Mesodermal cell (in vitro differentiated cells): ENCODE measurements around the gene TCF12.
"Not testable (repeated sequence)": the region's sequence is repeated elsewhere in the genome, so short reads cannot be mapped to it uniquely, and the experiment has no call there.

Source experiments
- H3K27ac ChIP-seq: 2 replicates; pipeline ENCODE4 v1.7.0; 2013; ENCODE audit warnings: mild to moderate bottlenecking, low read depth, low read length, moderate library complexity; ENCODE audit not compliant: severe bottlenecking
- H3K36me3 ChIP-seq: 2 replicates; pipeline ENCODE4 v1.7.1; 2013; ENCODE audit warnings: mild to moderate bottlenecking, low read length, moderate library complexity; ENCODE audit not compliant: control insufficient read depth, insufficient read depth
- H3K4me1 ChIP-seq: one replicate; pipeline ENCODE4 v1.7.1; 2013; ENCODE audit warnings: mild to moderate bottlenecking, low read length; ENCODE audit not compliant: insufficient read depth, control insufficient read depth, poor library complexity, severe bottlenecking
- H3K4me3 ChIP-seq: 2 replicates; pipeline ENCODE4 v1.7.0; 2013; ENCODE audit warnings: low read length, control low read depth, mild to moderate bottlenecking; ENCODE audit not compliant: insufficient read depth, poor library complexity, severe bottlenecking; ENCODE audit errors: extremely low read depth
- H3K9me3 ChIP-seq: 2 replicates; pipeline ENCODE4 v1.7.1; 2013; ENCODE audit warnings: mild to moderate bottlenecking, low read length, moderate library complexity; ENCODE audit not compliant: control insufficient read depth
- WGBS, 2 experiments: methylation state at CpG; one replicate each; pipeline ENCODE4 v1.1.5; 2013; ENCODE audit warnings: missing lambda C conversion rate in 2 of 2; ENCODE audit not compliant: insufficient coverage in 2 of 2; 5-methylcytosine and 5-hydroxymethylcytosine counted together

Gene TCF12

GRCh38 chr15:57149196-57149595, 230.8 kb downstream of the TCF12 start:
- Histone ChIP-seq H3K9me3 (peaks cover 13% of the 10 kb centered on the region), H3K27ac (no peak overlapping the region), H3K4me1 (peaks cover 7% of the 10 kb centered on the region), H3K4me3 (no peak overlapping the region), H3K36me3 (peaks cover 22% of the 10 kb centered on the region)

- Histone ChIP-seq H3K36me3 (peaks cover 23% of the 10 kb centered on the region), H3K4me1 (peaks cover 7% of the 10 kb centered on the region), H3K9me3 (peaks cover 13% of the 10 kb centered on the region), H3K4me3 (no peak overlapping the region), H3K27ac (peak overlapping the region; percentile 30)
- WGBS, 2 experiments, result 84 to 100% methylated on average over 2 to 3 of the region's 4 CpGs
Measured at GRCh38 chr15:57150066-57150865, 231.8 kb downstream of the TCF12 start.

- WGBS, 2 experiments, result 86 to 100% methylated on average over 1 of the region's 1 CpG
Measured at GRCh38 chr15:57150866-57151203, 232.4 kb downstream of the TCF12 start.

GRCh38 chr15:57152133-57152532, 233.7 kb downstream of the TCF12 start:
- H3K27ac ChIP-seq, result no peak overlapping the region
- H3K4me1 ChIP-seq, result peaks cover 7% of the 10 kb centered on the region
- peaks cover 27% of the 10 kb centered on the region for H3K36me3 ChIP-seq
- peaks cover 13% of the 10 kb centered on the region for H3K9me3 ChIP-seq
- 93 to 100% methylated on average over 1 of the region's 1 CpG for WGBS, 2 experiments
- no peak overlapping the region for H3K4me3 ChIP-seq

More at GRCh38 chr15:57150866-57151203, 232.4 kb downstream of the TCF12 start:
- not testable (repeated sequence) for H3K27ac ChIP-seq, H3K4me1 ChIP-seq, H3K4me3 ChIP-seq
- Histone ChIP-seq H3K9me3 (peaks cover 13% of the 10 kb centered on the region), H3K36me3 (peaks cover 27% of the 10 kb centered on the region)

GRCh38 chr15:57152666-57153539, 234.5 kb downstream of the TCF12 start:
- no peak overlapping the region for H3K4me3 ChIP-seq
- H3K9me3 ChIP-seq, result peaks cover 13% of the 10 kb centered on the region
- peaks cover 27% of the 10 kb centered on the region for H3K36me3 ChIP-seq
- peaks cover 7% of the 10 kb centered on the region for H3K4me1 ChIP-seq
- no peak overlapping the region for H3K27ac ChIP-seq
- 100% methylated on average over 1 of the region's 3 CpGs; no CpG with 5 or more reads in 1 of the 2 experiments for WGBS, 2 experiments

GRCh38 chr15:57156210-57156884, 237.9 kb downstream of the TCF12 start:
- H3K27ac ChIP-seq, result no peak overlapping the region

GRCh38 chr15:57158589-57158988, 240.1 kb downstream of the TCF12 start:
- H3K36me3 ChIP-seq, result peaks cover 6% of the 10 kb centered on the region
- no peak overlapping the region for H3K4me3 ChIP-seq
- no peaks in the 10 kb centered on the region for H3K4me1 ChIP-seq
- no peaks in the 10 kb centered on the region for H3K9me3 ChIP-seq
- no peak overlapping the region for H3K27ac ChIP-seq

More at GRCh38 chr15:57156210-57156884, 237.9 kb downstream of the TCF12 start:
- WGBS, 2 experiments, result 100% methylated on average over 1 of the region's 3 CpGs
- peaks cover 15% of the 10 kb centered on the region for H3K36me3 ChIP-seq
- H3K4me1 ChIP-seq, result peaks cover 7% of the 10 kb centered on the region
- no peak overlapping the region for H3K4me3 ChIP-seq
- H3K9me3 ChIP-seq, result peaks cover 8% of the 10 kb centered on the region

GRCh38 chr15:57158997-57159668, 240.7 kb downstream of the TCF12 start:
- Histone ChIP-seq H3K36me3 (peaks cover 6% of the 10 kb centered on the region), H3K27ac (no peak overlapping the region), H3K9me3 (no peaks in the 10 kb centered on the region), H3K4me3 (no peak overlapping the region), H3K4me1 (no peaks in the 10 kb centered on the region)
- WGBS, 2 experiments, result 97 to 100% methylated on average over 3 of the region's 4 CpGs

GRCh38 chr15:57159767-57160166, 241.3 kb downstream of the TCF12 start:
- no peak overlapping the region for H3K4me3 ChIP-seq
- no peak overlapping the region for H3K27ac ChIP-seq
- H3K4me1 ChIP-seq, result no peaks in the 10 kb centered on the region
- H3K36me3 ChIP-seq, result peaks cover 6% of the 10 kb centered on the region
- H3K9me3 ChIP-seq, result no peaks in the 10 kb centered on the region

GRCh38 chr15:57160823-57161560, 242.5 kb downstream of the TCF12 start:
- 67% methylated on average over 1 of the region's 2 CpGs; no CpG with 5 or more reads in 1 of the 2 experiments for WGBS, 2 experiments
- Histone ChIP-seq H3K27ac (no peak overlapping the region), H3K4me3 (no peak overlapping the region), H3K9me3 (no peaks in the 10 kb centered on the region), H3K4me1 (no peaks in the 10 kb centered on the region), H3K36me3 (no peaks in the 10 kb centered on the region)
